ENCODE results near the gene ZSWIM4. TPM values are rescaled to one million over a fixed set of nuclear protein-coding genes. Genes with fewer than 3 reads are reported as not detected.

ZSWIM4 gene
- total and polyA plus RNA-seq, 8 donors, result 5.5 to 14.3 (median 7.7) TPM

GRCh38 chr19:13819238-13819637 lies 24.0 kb downstream of the ZSWIM4 start:
- Histone ChIP-seq H3K27ac (no peak overlapping the region), H3K9me3 (no peaks in the 10 kb centered on the region), H3K27me3 (no peaks in the 10 kb centered on the region), H3K36me3 (peaks cover 0 to 47% of the 10 kb centered on the region in 2 donors), H3K4me3 (no peak overlapping the region), H3K4me1 (peaks cover 0 to 8% of the 10 kb centered on the region in 2 donors)
- DNase-seq (peak in 1 of 4 donors; percentile 29), ATAC-seq (no peak)
- intact Hi-C loops (cut with DNase I), result no loop called here
- no peak for TF ChIP-seq CTCF (IDR thresholded peaks at IDR 0.05)

- intact Hi-C loops (cut with DNase I), result no loop called here
- Histone ChIP-seq H3K4me1 (peaks cover 0 to 8% of the 10 kb centered on the region in 2 donors), H3K27ac (no peak overlapping the region), H3K36me3 (peaks cover 0 to 57% of the 10 kb centered on the region in 2 donors), H3K4me3 (no peak overlapping the region), H3K9me3 (no peaks in the 10 kb centered on the region), H3K27me3 (no peaks in the 10 kb centered on the region)
- TF ChIP-seq CTCF (IDR thresholded peaks at IDR 0.05), result no peak
- DNase-seq (no peak), ATAC-seq (no peak)
These were observed 26.0 kb downstream of the ZSWIM4 start for GRCh38 chr19:13821292-13821691.

DNA sequence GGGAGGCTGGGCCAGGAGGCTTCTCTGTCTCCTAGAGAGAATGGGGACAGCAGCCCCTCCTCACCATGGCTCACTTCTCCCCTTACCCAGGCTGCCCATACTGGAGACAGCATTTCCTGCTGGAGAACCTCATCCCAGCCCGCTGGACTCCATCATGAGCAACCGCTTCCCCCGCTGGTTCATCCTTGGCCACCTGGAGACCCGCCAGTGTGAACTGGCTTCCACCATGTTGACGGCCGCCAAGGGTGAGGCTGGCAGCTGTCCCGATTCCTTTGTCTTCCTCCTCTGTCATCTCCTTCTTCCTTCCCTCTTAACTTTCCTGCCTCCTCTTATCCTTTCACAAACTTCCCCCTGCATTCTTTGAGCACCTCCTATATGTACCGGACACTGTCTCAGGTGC lies 28.0 kb downstream of the ZSWIM4 start:
- Histone ChIP-seq H3K4me1 (peaks cover 0 to 8% of the 10 kb centered on the region in 2 donors), H3K9me3 (no peaks in the 10 kb centered on the region), H3K36me3 (peaks cover 0 to 55% of the 10 kb centered on the region in 2 donors), H3K27me3 (no peaks in the 10 kb centered on the region), H3K4me3 (no peak overlapping the region), H3K27ac (no peak overlapping the region)
- ATAC-seq, result no peak
- intact Hi-C loops (cut with DNase I), result no loop called here
- no peak for DNase-seq
- no peak for TF ChIP-seq CTCF (IDR thresholded peaks at IDR 0.05)

DNA sequence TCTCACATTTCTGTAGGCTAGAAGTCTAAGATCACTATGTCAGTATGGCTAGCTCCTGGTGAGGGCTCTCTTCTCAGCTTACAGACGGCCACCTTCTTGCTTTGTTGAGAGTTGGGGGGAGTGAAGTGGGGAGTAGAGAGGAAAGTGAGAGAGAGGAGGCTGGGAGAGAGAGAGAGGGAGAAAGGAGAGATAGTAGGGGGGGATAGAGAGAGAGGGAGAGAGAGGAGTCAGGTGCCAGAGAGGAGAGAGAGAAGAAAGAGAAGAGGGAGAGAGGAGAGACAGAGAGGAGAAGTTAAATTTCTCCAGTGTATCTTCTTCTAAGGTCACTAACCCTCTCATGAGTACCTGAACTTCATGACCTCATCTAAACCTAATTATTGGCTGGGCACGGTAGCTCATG lies 28.7 kb downstream of the ZSWIM4 start:
- intact Hi-C loops (cut with DNase I), result no loop called here
- H3K9me3 ChIP-seq, result no peaks in the 10 kb centered on the region
- H3K4me3 ChIP-seq, result no peak overlapping the region
- H3K27ac ChIP-seq, result no peak overlapping the region
- H3K27me3 ChIP-seq, result no peaks in the 10 kb centered on the region
- DNase-seq (no peak), ATAC-seq (no peak)
- no peak for TF ChIP-seq CTCF (IDR thresholded peaks at IDR 0.05)
- peaks cover 0 to 8% of the 10 kb centered on the region in 2 donors for H3K4me1 ChIP-seq
- H3K36me3 ChIP-seq, result peaks cover 0 to 55% of the 10 kb centered on the region in 2 donors

DNA sequence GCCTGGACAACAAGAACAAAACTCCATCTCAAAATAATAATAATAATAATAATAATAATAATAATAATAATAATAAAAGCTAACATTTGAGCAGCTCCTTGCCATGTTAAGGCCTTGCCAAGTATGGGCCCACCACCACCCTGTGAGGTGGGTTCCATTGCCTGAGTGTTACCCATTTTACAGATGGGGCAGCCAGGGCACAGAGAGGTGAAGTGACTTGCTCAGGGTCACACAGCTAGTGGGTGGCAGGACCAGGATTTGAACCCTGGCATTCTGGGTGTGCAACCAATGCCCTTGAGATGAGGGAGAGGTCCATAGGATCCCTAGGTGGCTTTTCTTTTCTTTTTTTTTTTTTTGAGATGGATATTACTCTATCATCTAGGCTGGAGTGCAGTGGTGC lies 29.5 kb downstream of the ZSWIM4 start:
- Histone ChIP-seq H3K4me1 (peaks cover 0 to 8% of the 10 kb centered on the region in 2 donors), H3K4me3 (no peak overlapping the region), H3K9me3 (no peaks in the 10 kb centered on the region), H3K36me3 (peaks cover 0 to 50% of the 10 kb centered on the region in 2 donors), H3K27me3 (no peaks in the 10 kb centered on the region), H3K27ac (no peak overlapping the region)
- intact Hi-C loops (cut with DNase I), result no loop called here
- DNase-seq (no peak), ATAC-seq (no peak)
- no peak for TF ChIP-seq CTCF (IDR thresholded peaks at IDR 0.05)

All from left lung (tissue), 10 donors.